ENCODE results near the gene AOPEP. TPM values are rescaled to one million over a fixed set of nuclear protein-coding genes. Genes with fewer than 3 reads are reported as not detected.

AOPEP gene
- total RNA-seq, 1 donor from 2014 or later: 75.3 TPM

GRCh38 chr9:94867281-94867841 is 140.9 kb downstream of the AOPEP start:
- H3K4me2 ChIP-seq (ENCODE audit: low read length): peak overlapping the region; percentile 76
- Mint-ChIP-seq H3K4me1 (ENCODE audit: low read depth, unreplicated experiment) (peaks cover 61% of the 10 kb centered on the region), H3K36me3 (ENCODE audit: low read depth, unreplicated experiment) (peaks cover 2% of the 10 kb centered on the region), H3K27me3 (ENCODE audit: low read depth, unreplicated experiment) (no peaks in the 10 kb centered on the region), H3K9me3 (ENCODE audit: unreplicated experiment) (no peaks in the 10 kb centered on the region), H3K4me3 (ENCODE audit: unreplicated experiment) (peak overlapping the region; percentile 31), H3K27ac (ENCODE audit: unreplicated experiment) (peak overlapping the region; percentile 100)
- peaks cover 58% of the 10 kb centered on the region for H3K4me1 ChIP-seq (ENCODE audit: insufficient read depth, low read length)
- no peaks in the 10 kb centered on the region for H3K27me3 ChIP-seq (ENCODE audit: insufficient read depth, low read length)
- peak overlapping the region; percentile 88 for H3K9ac ChIP-seq (ENCODE audit: low read length)
- TF ChIP-seq EZH2 (IDR thresholded peaks at IDR 0.05; ENCODE audit: insufficient read depth, low read length) (no peak), CTCF (IDR thresholded peaks at IDR 0.05; ENCODE audit: insufficient read depth, low read depth, low read length) (no peak)
- FAIRE-seq: peak; percentile 60
- peak overlapping the region; percentile 98 for H3K27ac ChIP-seq (ENCODE audit: low read depth, low read length)
- peaks cover 2% of the 10 kb centered on the region for H3K79me2 ChIP-seq (ENCODE audit: insufficient read depth, low read length)
- DNase-seq (ENCODE audit: low read depth): peak; percentile 97
- no peak overlapping the region for H2AFZ ChIP-seq (ENCODE audit: low read depth, low read length)
- no peaks in the 10 kb centered on the region for H3K9me3 ChIP-seq (ENCODE audit: insufficient read depth, low read depth, low read length)
- peak overlapping the region; percentile 12 for H3K4me3 ChIP-seq (ENCODE audit: insufficient read depth, low read depth, low read length)
- no peaks in the 10 kb centered on the region for H3K36me3 ChIP-seq (ENCODE audit: insufficient read depth, low read length)
- no peaks in the 10 kb centered on the region for H4K20me1 ChIP-seq (ENCODE audit: insufficient read depth, low read length)

GRCh38 chr9:94867842-94868312 is 141.4 kb downstream of the AOPEP start:
- H3K27me3 ChIP-seq (ENCODE audit: insufficient read depth, low read length): no peaks in the 10 kb centered on the region
- no peak for FAIRE-seq
- Mint-ChIP-seq H3K27ac (ENCODE audit: unreplicated experiment) (peak overlapping the region; percentile 100), H3K36me3 (ENCODE audit: low read depth, unreplicated experiment) (no peaks in the 10 kb centered on the region), H3K9me3 (ENCODE audit: unreplicated experiment) (no peaks in the 10 kb centered on the region), H3K4me3 (ENCODE audit: unreplicated experiment) (peak overlapping the region; percentile 34), H3K4me1 (ENCODE audit: low read depth, unreplicated experiment) (peaks cover 62% of the 10 kb centered on the region), H3K27me3 (ENCODE audit: low read depth, unreplicated experiment) (no peaks in the 10 kb centered on the region)
- peaks cover 63% of the 10 kb centered on the region for H3K4me1 ChIP-seq (ENCODE audit: insufficient read depth, low read length)
- peak overlapping the region; percentile 12 for H3K4me3 ChIP-seq (ENCODE audit: insufficient read depth, low read depth, low read length)
- no peaks in the 10 kb centered on the region for H3K79me2 ChIP-seq (ENCODE audit: insufficient read depth, low read length)
- no peak overlapping the region for H2AFZ ChIP-seq (ENCODE audit: low read depth, low read length)
- H4K20me1 ChIP-seq (ENCODE audit: insufficient read depth, low read length): no peaks in the 10 kb centered on the region
- TF ChIP-seq CTCF (IDR thresholded peaks at IDR 0.05; ENCODE audit: insufficient read depth, low read depth, low read length) (no peak), EZH2 (IDR thresholded peaks at IDR 0.05; ENCODE audit: insufficient read depth, low read length) (no peak)
- H3K27ac ChIP-seq (ENCODE audit: low read depth, low read length): peak overlapping the region; percentile 98
- H3K9me3 ChIP-seq (ENCODE audit: insufficient read depth, low read depth, low read length): no peaks in the 10 kb centered on the region
- peak overlapping the region; percentile 88 for H3K9ac ChIP-seq (ENCODE audit: low read length)
- no peaks in the 10 kb centered on the region for H3K36me3 ChIP-seq (ENCODE audit: insufficient read depth, low read length)
- H3K4me2 ChIP-seq (ENCODE audit: low read length): peak overlapping the region; percentile 76
- DNase-seq (ENCODE audit: low read depth): peak; percentile 97

GRCh38 chr9:94868464-94868863 is 142.0 kb downstream of the AOPEP start:
- Histone ChIP-seq H3K79me2 (ENCODE audit: insufficient read depth, low read length) (no peaks in the 10 kb centered on the region), H3K9ac (ENCODE audit: low read length) (peak overlapping the region; percentile 88), H3K27ac (ENCODE audit: low read depth, low read length) (peak overlapping the region; percentile 98), H4K20me1 (ENCODE audit: insufficient read depth, low read length) (no peaks in the 10 kb centered on the region), H2AFZ (ENCODE audit: low read depth, low read length) (no peak overlapping the region), H3K4me3 (ENCODE audit: insufficient read depth, low read depth, low read length) (no peak overlapping the region), H3K27me3 (ENCODE audit: insufficient read depth, low read length) (no peaks in the 10 kb centered on the region), H3K9me3 (ENCODE audit: insufficient read depth, low read depth, low read length) (no peaks in the 10 kb centered on the region), H3K4me2 (ENCODE audit: low read length) (peak overlapping the region; percentile 76), H3K36me3 (ENCODE audit: insufficient read depth, low read length) (no peaks in the 10 kb centered on the region), H3K4me1 (ENCODE audit: insufficient read depth, low read length) (peaks cover 69% of the 10 kb centered on the region)
- Mint-ChIP-seq H3K36me3 (ENCODE audit: low read depth, unreplicated experiment) (no peaks in the 10 kb centered on the region), H3K9me3 (ENCODE audit: unreplicated experiment) (no peaks in the 10 kb centered on the region), H3K27me3 (ENCODE audit: low read depth, unreplicated experiment) (no peaks in the 10 kb centered on the region), H3K27ac (ENCODE audit: unreplicated experiment) (peak overlapping the region; percentile 100), H3K4me3 (ENCODE audit: unreplicated experiment) (no peak overlapping the region), H3K4me1 (ENCODE audit: low read depth, unreplicated experiment) (peaks cover 68% of the 10 kb centered on the region)
- TF ChIP-seq CTCF (IDR thresholded peaks at IDR 0.05; ENCODE audit: insufficient read depth, low read depth, low read length) (no peak), EZH2 (IDR thresholded peaks at IDR 0.05; ENCODE audit: insufficient read depth, low read length) (no peak)
- DNase-seq (ENCODE audit: low read depth) (peak; percentile 41), FAIRE-seq (peak; percentile 13)

Measured in astrocyte (in vitro differentiated cells and primary cell).